HEK293T (cell line): Measurements from ENCODE around the gene COMP.

Experiments
- CTCF ChIA-PET: fragments of 350-600 bp; formaldehyde crosslinking; extraction: SDS; loops from one replicate; lab custom pipeline; 2021; ENCODE audit warnings: antibody characterized with exemption, inconsistent platforms; lab: Yijun Ruan, JAX
- POLR2A ChIA-PET: fragments of 350-600 bp; formaldehyde crosslinking; extraction: SDS; loops from one replicate; lab custom pipeline; 2020; ENCODE audit warnings: antibody characterized with exemption, inconsistent platforms; lab: Yijun Ruan, JAX
- DNase-seq: peaks from one replicate; pipeline ENCODE4 v3.0.0; 2012; ENCODE audit warnings: mixed read lengths; ENCODE audit errors: extremely low spot score
- ARNT ChIP-seq: fragments of 450-650 bp; IDR thresholded peaks from 2 replicates; pipeline ENCODE4 v1.6.1; 2017; ENCODE audit warnings: mild to moderate bottlenecking
- BHLHE40 ChIP-seq: fragments of 450-650 bp; IDR thresholded peaks from 2 replicates; pipeline ENCODE4 v1.6.1; 2016; ENCODE audit warnings: mild to moderate bottlenecking, moderate library complexity, borderline replicate concordance
- CTBP1 ChIP-seq: fragments of 450-650 bp; IDR thresholded peaks from 2 replicates; pipeline ENCODE4 v1.6.1; 2016; ENCODE audit warnings: borderline replicate concordance
- ELF4 ChIP-seq: fragments of 450-650 bp; IDR thresholded peaks from 2 replicates; pipeline ENCODE4 v1.6.1; 2017; ENCODE audit warnings: antibody characterized with exemption
- FOXA1 ChIP-seq: fragments of 450-650 bp; IDR thresholded peaks from 2 replicates; pipeline ENCODE4 v1.6.1; 2016; ENCODE audit warnings: mild to moderate bottlenecking
- FOXK2 ChIP-seq: fragments of 450-650 bp; IDR thresholded peaks from 2 replicates; pipeline ENCODE4 v1.6.1; 2016; ENCODE audit warnings: mild to moderate bottlenecking
- FOXM1 ChIP-seq: fragments of 450-650 bp; IDR thresholded peaks from 2 replicates; pipeline ENCODE4 v1.6.1; 2017; ENCODE audit warnings: mild to moderate bottlenecking, borderline replicate concordance
- HDGF ChIP-seq: fragments of 450-650 bp; IDR thresholded peaks from 2 replicates; pipeline ENCODE4 v1.6.1; 2017; ENCODE audit warnings: antibody characterized with exemption, borderline replicate concordance
- L3MBTL2 ChIP-seq: fragments of 450-650 bp; conservative IDR thresholded peaks from 2 replicates; pipeline ENCODE4 v1.6.1; 2016; ENCODE audit warnings: mild to moderate bottlenecking
- LEF1 ChIP-seq: fragments of 450-650 bp; IDR thresholded peaks from 2 replicates; pipeline ENCODE4 v1.6.1; 2017; ENCODE audit warnings: mild to moderate bottlenecking, borderline replicate concordance
- NFRKB ChIP-seq: fragments of 450-650 bp; IDR thresholded peaks from 2 replicates; pipeline ENCODE4 v1.6.1; 2016; ENCODE audit warnings: mild to moderate bottlenecking, moderate library complexity
- PKNOX1 ChIP-seq: fragments of 450-650 bp; IDR thresholded peaks from 2 replicates; pipeline ENCODE4 v1.6.1; 2016
- SP1 ChIP-seq: fragments of 450-650 bp; IDR thresholded peaks from 2 replicates; pipeline ENCODE4 v1.6.1; 2017
- SUZ12 ChIP-seq: fragments of 450-650 bp; IDR thresholded peaks from 2 replicates; pipeline ENCODE4 v1.6.1; 2016; ENCODE audit warnings: mild to moderate bottlenecking
- TARDBP ChIP-seq: fragments of 450-650 bp; IDR thresholded peaks from 2 replicates; pipeline ENCODE4 v1.6.1; 2016
- ZNF384 ChIP-seq: fragments of 450-650 bp; IDR thresholded peaks from 2 replicates; pipeline ENCODE4 v1.6.1; 2016

The COMP gene

DNA sequence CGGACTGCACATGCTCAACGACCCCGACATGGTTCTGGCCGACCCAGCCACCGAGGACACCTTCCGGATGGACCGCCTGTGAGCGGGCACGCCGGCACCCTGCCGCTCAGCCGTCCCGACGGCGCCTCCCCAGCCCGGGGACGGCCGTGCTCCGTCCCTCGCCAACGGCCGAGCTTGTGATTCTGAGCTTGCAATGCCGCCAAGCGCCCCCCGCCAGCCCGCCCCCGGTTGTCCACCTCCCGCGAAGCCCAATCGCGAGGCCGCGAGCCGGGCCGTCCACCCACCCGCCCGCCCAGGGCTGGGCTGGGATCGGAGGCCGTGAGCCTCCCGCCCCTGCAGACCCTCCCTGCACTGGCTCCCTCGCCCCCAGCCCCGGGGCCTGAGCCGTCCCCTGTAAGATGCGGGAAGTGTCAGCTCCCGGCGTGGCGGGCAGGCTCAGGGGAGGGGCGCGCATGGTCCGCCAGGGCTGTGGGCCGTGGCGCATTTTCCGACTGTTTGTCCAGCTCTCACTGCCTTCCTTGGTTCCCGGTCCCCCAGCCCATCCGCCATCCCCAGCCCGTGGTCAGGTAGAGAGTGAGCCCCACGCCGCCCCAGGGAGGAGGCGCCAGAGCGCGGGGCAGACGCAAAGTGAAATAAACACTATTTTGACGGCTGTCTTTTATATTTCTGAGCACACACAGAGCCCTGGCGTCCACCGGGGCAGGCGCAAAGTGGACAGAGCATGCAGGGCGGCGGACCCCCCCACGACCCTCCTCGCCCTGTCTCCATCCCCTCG lies 13.6 kb downstream of the COMP start:
- DNase-seq: no peak
- CTCF ChIA-PET: no interaction called here
- TF ChIP-seq HDGF (no peak), SUZ12 (no peak), FOXA1 (no peak), ARNT (no peak), NFRKB (no peak), BHLHE40 (no peak), FOXK2 (no peak), L3MBTL2 (no peak), TARDBP (no peak), CTBP1 (no peak), ELF4 (no peak)
- POLR2A ChIA-PET: no interaction called here

- CTCF ChIA-PET: no interaction called here
- TF ChIP-seq SP1: no peak
- TF ChIP-seq NFRKB: no peak
- TF ChIP-seq BHLHE40: no peak
- TF ChIP-seq PKNOX1: no peak
- TF ChIP-seq L3MBTL2: no peak
- no peak for TF ChIP-seq TARDBP
- no peak for TF ChIP-seq ARNT
- no peak for TF ChIP-seq SUZ12
- no peak for TF ChIP-seq LEF1
- POLR2A ChIA-PET: no interaction called here
- DNase-seq: no peak
Observed at GRCh38 chr19:18776736-18777135, 14.4 kb downstream of the COMP start.

DNA sequence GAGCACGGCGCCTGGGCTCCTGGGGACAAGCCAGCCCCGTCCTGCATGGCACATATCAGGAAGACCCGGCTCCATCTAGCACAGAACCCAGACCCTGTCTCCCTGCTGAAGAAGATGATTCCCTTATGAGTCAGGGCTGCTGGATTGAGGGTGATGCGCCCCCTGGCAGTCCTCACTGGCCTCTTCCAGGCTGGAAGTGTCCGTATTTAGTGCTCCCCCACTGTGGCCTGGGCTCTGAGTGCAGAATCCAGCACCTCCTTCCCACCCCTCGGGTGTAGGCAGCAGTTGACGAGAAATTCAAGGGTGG lies 14.9 kb downstream of the COMP start:
- no peak for TF ChIP-seq ARNT
- CTCF ChIA-PET: no interaction called here
- no peak for DNase-seq
- POLR2A ChIA-PET: no interaction called here

- ChIA-PET CTCF (no interaction called here), POLR2A (no interaction called here)
- TF ChIP-seq TARDBP (no peak), SUZ12 (no peak), ARNT (no peak), LEF1 (no peak), FOXA1 (no peak), PKNOX1 (no peak), BHLHE40 (no peak), NFRKB (no peak), CTBP1 (no peak), HDGF (no peak), FOXK2 (no peak), ELF4 (no peak), ZNF384 (no peak), SP1 (no peak)
- DNase-seq: no peak
Observed at GRCh38 chr19:18775586-18776287, 15.4 kb downstream of the COMP start.

DNA sequence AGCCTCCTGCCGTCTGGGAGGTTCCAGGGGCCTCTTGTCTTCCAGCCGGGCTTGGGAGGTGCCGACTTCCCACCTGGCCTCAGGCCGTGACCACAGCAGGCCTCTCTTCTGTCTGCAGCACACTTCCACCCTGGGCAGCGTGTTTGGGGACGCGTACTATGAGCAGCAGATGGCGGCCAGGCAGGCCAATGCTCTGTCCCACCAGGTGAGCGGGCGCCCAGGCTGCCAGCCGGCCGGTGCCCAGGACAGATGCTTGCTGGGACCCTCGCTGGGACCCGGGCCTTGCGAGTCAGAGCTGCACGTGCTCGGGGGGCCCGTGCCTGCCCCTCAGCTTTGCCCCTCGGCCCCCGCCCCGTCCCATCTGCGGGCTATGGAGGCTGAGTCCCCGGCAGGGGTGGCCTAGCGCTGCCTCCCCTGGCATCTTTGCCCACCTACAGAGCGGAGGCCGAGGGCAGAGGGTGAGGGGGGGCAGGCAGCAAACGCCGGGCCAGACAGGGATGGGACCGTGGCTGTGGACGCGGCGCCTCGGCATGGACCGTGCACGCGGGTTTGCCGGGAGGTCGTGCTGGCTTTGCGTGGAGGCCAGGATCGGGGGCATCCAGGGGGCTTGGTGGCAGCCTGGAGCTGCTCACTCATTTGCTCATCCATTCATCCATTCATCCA lies 16.2 kb downstream of the COMP start:
- no peak for DNase-seq
- TF ChIP-seq PKNOX1 (no peak), ZNF384 (no peak), FOXM1 (no peak), NFRKB (no peak), SUZ12 (no peak), ELF4 (no peak), TARDBP (no peak), ARNT (no peak)
- ChIA-PET POLR2A (no interaction called here), CTCF (no interaction called here)

GRCh38 chr19:18774107-18774506 lies 17.0 kb downstream of the COMP start:
- CTCF ChIA-PET: no interaction called here
- DNase-seq: no peak
- no peak for TF ChIP-seq ELF4
- no peak for TF ChIP-seq SUZ12
- no peak for TF ChIP-seq FOXA1
- no peak for TF ChIP-seq TARDBP
- TF ChIP-seq L3MBTL2: no peak
- POLR2A ChIA-PET: no interaction called here

- CTCF ChIA-PET: interaction anchor here (0.7 kb wide), 1 partner anchor 73 kb away, joined by 3 read pairs; no protein-coding TSS in a partner anchor
- TF ChIP-seq BHLHE40 (no peak), TARDBP (no peak), LEF1 (no peak), CTBP1 (no peak), SUZ12 (no peak), SP1 (no peak), HDGF (no peak), PKNOX1 (no peak), ELF4 (no peak), ZNF384 (no peak), FOXM1 (no peak)
- DNase-seq: no peak
- POLR2A ChIA-PET: no interaction called here
Observed at GRCh38 chr19:18773682-18774081, 17.4 kb downstream of the COMP start.
